NCI-H524 (cell line): Measurements from ENCODE around the gene GATA1.

Source experiments
- DNase-seq, 2 experiments: peaks; one replicate each; lab custom pipeline; 2025; lab: John Stamatoyannopoulos, UW

GATA1 gene

GRCh38 chrX:48785186-48785539 lies 1.2 kb upstream of the GATA1 start:
- no peak for DNase-seq

- DNase-seq, result no peak
Observed at GRCh38 chrX:48785540-48786214, 713 bp upstream of the GATA1 start.

- DNase-seq, result no peak
Observed at GRCh38 chrX:48786825-48787504, 575 bp downstream of the GATA1 start.

DNA sequence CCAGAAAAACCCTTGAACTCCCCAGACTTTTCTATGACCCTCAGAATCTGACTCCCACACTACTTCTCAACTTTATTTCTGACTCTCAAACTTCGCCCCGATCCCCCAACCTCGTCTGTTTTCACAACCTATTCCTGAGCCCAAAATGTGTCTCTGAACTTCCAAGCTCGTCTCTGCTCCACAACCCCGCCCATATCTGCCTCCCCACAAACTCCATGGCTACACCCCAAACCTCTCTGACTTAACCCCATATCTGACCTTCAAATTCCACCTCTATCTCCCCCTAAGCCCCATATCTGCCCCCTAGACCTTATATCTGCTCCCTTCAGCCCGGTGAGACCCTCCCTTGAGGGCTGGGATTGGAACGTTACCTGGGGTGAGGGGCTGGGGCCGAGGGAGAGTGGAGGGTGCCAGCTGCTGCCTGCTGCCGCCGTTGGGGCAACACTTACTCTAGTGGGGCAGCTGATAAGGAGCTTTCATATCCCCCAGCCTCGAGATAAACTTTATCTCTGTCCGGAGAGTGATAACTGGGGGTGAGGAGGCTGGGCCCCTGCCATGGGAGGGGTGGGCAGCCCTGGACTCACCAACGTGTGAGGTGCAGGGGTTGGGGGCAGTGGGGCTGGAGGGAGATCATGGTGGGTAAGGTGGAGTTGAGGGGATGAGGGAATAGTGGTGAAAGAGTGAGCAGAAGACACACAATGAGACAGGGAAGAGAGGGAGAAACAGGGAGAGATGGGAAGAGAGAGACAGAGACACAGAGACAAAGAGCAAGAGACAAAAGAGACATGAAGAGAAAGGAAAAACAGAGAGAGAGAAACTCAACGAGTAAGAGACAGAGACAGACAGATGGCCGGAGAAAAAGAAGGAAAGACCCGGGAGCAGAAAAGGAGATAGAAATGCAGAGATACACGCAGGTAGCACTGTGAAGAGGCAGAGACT lies 1.4 kb downstream of the GATA1 start:
- no peak for DNase-seq

- DNase-seq, result no peak
Observed at GRCh38 chrX:48789366-48790220, 3.2 kb downstream of the GATA1 start.

DNA sequence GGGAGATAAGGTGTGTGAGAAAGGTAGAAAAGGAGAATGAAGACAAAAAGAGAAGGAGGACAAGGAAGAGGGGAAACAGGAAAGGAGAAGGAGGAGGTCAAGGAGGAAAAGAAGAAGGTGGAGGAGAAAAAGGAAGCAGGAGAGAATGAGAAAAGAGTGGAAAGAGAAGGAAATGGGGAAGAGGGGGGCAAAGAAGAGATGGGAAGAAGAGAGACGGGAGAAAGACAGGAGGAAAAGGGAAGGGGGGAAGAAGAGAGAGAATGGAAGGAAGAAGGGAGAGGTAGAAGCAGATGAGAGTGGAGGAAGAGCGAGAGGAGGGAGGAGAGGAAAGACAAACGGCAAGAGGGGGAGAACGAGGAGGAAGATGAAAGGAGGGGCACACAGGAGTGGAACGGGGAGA lies 4.1 kb downstream of the GATA1 start:
- DNase-seq, result no peak

- no peak for DNase-seq
Observed at GRCh38 chrX:48791063-48791820, 4.9 kb downstream of the GATA1 start.

DNA sequence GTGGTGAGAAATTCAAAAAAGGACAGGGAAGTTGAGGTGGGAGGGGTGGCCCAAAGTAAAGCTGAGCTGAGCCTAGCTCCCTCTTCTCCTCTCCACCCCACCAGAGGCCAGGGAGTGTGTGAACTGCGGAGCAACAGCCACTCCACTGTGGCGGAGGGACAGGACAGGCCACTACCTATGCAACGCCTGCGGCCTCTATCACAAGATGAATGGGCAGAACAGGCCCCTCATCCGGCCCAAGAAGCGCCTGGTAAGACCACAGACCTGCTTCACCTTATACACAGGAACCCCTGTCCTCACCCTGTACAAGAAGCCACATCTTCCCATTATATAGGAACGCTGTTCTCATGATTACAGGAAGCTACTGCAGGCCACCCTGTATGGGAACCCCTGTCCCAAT lies 5.8 kb downstream of the GATA1 start:
- DNase-seq, result no peak

GRCh38 chrX:48793935-48794334 lies 7.5 kb downstream of the GATA1 start:
- DNase-seq, result no peak

DNA sequence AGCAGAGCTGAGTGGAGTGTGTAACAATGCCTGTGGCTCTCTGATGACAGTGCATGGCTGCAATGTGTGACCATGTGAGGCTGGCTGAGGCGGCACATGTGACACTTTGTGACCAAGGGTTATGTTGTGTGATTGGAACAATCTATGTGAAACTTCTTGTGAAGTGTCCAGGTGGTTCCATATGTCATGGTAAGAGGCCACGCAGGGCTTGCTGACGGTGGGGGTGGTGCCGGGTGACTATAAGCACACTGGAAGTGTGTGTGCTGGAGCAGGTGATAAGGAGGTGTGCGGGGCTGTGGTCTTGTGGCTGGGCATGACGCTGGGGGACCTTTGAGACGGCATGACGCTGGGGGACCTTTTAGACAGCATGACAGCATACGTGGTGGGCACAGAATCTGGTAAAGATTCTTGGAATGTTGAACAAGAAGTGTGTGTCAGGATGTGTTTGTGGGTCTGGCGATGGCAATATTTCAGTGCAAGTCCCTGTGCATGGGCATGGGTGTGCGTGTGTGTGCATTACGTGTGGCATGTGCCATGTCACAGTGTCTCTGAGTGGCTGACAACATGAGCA lies 8.0 kb downstream of the GATA1 start:
- no peak for DNase-seq

GRCh38 chrX:48794911-48795515 lies 8.6 kb downstream of the GATA1 start:
- DNase-seq, result no peak

- DNase-seq, result no peak
Observed at GRCh38 chrX:48798318-48798717, 11.9 kb downstream of the GATA1 start.

DNA sequence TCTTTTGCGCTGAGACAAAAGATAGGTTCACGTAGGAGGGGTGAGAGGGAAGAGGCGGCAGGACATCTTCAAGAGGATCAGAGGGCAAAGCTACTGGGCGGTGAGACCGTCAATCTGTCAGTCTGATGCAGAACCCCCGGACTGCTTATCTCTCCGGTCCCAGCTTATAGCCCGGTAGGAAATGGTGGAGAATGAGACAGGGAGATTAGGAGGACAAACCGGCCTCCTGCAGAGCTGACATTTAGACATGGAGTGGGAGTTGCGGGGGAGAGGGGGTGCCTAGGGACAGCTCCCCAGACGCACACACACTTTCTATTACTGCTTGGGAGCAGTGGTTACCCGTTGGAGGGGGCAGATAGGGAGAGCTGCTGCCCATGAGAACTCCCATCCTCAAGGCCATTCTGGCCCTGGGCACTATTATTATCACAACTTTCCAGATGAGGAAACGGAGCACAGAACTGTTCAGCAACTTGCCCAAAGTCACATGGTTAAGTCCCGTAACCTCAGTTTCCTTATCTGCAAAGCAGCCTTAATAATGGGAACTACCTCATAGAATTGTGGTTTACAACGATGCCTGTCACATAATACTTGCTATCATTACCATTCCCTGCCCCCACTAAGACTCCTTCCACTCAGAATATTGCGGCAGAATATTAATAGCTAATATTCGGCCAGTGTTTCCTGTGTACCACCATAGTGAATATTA lies 14.3 kb downstream of the GATA1 start:
- peak in 1 of 2 experiments; percentile 24 for DNase-seq

DNA sequence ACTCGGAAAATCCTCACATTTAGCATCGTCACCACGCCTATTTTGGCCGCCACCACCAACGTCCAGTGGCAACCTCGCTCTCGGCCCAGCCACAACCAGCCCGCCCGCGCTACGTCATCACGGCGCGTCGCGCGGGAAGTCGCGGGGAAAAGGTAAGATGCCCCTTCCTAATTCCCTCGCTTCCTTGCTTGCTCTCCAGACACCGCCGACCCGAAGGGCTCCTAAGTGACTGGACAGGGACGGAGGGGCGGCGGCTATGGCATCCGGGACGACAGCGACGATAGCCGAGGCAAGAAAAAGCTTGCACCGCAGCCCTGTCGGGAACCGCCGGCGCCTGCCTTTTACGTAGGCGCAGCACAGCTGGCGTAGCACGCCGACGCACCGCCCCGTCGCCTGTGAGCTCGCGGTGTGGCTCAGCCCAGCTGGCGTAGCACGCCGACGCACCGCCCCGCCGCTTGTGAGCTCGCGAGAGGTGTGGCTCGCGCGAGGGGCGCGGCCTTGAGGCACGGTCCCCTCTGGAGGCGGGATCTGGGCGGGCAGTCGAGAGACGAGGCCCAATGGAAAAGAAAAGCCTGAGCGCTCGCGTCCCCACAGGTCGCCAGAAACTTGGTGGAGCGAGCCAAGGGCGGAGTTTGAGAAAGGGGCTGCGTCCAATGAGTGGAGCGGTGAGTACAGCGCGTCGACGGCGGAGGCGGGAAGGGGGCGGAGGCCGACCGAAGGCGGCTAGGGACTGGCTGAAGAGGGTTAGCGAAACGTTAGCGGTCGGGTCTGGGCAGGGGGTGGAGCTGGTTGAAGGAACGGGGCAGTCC lies 15.1 kb downstream of the GATA1 start, which contains the start of gene HDAC6:
TSS of gene HDAC6 (plus strand) at position 788 of the 809 bp plus-strand sequence. CDS start 626 bp downstream, outside the sequence.
- DNase-seq, result peak; percentile 99

DNA sequence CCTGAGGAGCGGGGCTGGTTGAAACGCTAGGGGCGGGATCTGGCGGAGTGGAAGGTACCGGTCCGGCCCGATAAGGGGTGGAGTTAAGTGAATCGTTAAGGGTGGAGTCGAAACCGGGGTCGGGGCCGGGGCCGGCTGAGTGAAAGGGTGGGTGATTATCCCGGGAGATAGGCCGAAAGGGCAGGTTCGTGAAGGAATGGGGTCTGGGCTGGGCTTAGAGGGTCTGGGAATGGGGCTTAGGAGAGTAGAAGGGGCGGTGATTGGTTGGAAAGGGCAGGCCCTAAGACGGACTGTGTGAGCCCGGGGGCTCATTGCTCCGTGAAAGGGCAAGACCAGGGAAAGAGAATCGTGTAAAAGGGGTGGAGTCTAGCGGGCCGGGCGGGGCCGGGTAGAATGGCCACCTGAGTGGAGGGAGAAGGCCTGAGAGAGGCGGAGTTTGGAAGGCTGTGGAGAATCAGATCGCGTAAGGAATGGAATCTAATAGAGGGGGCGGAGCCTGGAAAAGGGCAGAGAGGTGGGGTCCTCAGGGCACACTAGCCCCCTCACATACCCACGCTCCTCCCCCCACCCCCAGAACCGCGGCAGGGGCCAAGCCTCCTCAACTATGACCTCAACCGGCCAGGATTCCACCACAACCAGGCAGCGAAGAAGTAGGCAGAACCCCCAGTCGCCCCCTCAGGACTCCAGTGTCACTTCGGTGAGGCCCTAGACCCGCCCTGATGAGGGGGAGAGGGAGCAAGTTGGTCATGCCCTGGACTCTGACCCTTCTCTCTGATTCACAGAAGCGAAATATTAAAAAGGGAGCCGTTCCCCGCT lies 15.9 kb downstream of the GATA1 start:
- DNase-seq, result peak; percentile 87 to 90

- DNase-seq, result no peak
Observed at GRCh38 chrX:48802905-48803200, 16.5 kb downstream of the GATA1 start.

GRCh38 chrX:48806081-48806480 lies 19.7 kb downstream of the GATA1 start:
- peak in 1 of 2 experiments; percentile 5 for DNase-seq

- no peak for DNase-seq
Observed at GRCh38 chrX:48813644-48814043, 27.3 kb downstream of the GATA1 start.
